Hepatocyte (in vitro differentiated cells): ENCODE results near the gene AIM2.

ENCODE experiments used
- EZH2 ChIP-seq: fragments of 200-600 bp; sonication (generic); IDR thresholded peaks from 2 replicates; pipeline ENCODE4 v1.6.1; 2016; ENCODE audit warnings: antibody characterized with exemption, mild to moderate bottlenecking, borderline replicate concordance
- EZH2phosphoT487 ChIP-seq: fragments of 200-600 bp; sonication (generic); IDR thresholded peaks from one replicate; pipeline ENCODE4 v1.6.1; 2018; ENCODE audit warnings: antibody characterized with exemption, mild to moderate bottlenecking, low read depth, moderate library complexity; ENCODE audit not compliant: unreplicated experiment, severe bottlenecking
- TF ChIP-seq, protein P1 (sequence below): fragments of 200-600 bp; sonication (generic); IDR thresholded peaks from 2 replicates; pipeline ENCODE4 v1.5.1; 2016; ENCODE audit warnings: antibody characterized with exemption, mild to moderate bottlenecking; ENCODE audit not compliant: poor library complexity

DNA sequence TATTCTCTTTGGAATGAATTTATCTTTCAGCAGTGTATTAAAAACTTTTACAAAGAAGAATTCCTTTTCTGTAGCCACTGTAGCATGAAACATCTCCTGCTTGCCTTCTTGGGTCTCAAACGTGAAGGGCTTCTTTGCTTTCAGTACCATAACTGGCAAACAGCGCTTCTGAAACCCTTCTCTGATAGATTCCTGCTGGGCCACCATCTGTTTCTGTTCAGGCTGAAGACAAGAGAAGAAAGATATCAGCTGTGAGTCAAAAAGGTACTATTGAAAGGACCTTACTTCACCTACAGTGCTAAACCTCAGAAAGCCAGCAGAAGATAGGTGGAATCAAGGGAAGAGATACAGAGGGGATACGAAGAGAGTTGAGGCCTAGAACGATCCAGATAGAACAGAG lies 10.5 kb downstream of the AIM2 start:
- TF ChIP-seq, protein P1, sequence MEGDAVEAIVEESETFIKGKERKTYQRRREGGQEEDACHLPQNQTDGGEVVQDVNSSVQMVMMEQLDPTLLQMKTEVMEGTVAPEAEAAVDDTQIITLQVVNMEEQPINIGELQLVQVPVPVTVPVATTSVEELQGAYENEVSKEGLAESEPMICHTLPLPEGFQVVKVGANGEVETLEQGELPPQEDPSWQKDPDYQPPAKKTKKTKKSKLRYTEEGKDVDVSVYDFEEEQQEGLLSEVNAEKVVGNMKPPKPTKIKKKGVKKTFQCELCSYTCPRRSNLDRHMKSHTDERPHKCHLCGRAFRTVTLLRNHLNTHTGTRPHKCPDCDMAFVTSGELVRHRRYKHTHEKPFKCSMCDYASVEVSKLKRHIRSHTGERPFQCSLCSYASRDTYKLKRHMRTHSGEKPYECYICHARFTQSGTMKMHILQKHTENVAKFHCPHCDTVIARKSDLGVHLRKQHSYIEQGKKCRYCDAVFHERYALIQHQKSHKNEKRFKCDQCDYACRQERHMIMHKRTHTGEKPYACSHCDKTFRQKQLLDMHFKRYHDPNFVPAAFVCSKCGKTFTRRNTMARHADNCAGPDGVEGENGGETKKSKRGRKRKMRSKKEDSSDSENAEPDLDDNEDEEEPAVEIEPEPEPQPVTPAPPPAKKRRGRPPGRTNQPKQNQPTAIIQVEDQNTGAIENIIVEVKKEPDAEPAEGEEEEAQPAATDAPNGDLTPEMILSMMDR: no peak
- TF ChIP-seq EZH2: no peak
- TF ChIP-seq EZH2phosphoT487: no peak
